NB4 (cell line): Measurements from ENCODE around the gene NTNG2.

Experiments used
- DNase-seq: peaks from one replicate; pipeline ENCODE4 v3.0.0; 2010; ENCODE audit warnings: low read depth
- H3K4me3 ChIP-seq: one replicate; pipeline ENCODE4 v1.5.1; 2011; ENCODE audit warnings: mild to moderate bottlenecking, low read depth, low read length, moderate library complexity
- MAX ChIP-seq: IDR thresholded peaks from 2 replicates; pipeline ENCODE4 v1.6.1; 2011; ENCODE audit warnings: low read depth, low read length
- MYC ChIP-seq: IDR thresholded peaks from 2 replicates; pipeline ENCODE4 v1.6.1; 2011; ENCODE audit warnings: low read depth, low read length
- POLR2A ChIP-seq: IDR thresholded peaks from 2 replicates; pipeline ENCODE4 v1.6.1; 2011; ENCODE audit warnings: mild to moderate bottlenecking; ENCODE audit not compliant: insufficient read length; ENCODE audit errors: extremely low read depth
- TF ChIP-seq, protein P1 (sequence below): IDR thresholded peaks from one replicate; pipeline ENCODE4 v1.5.1; 2012; ENCODE audit warnings: low read depth, low read length

The NTNG2 gene

GRCh38 chr9:132144708-132145365, 17.0 kb upstream of the NTNG2 start:
- TF ChIP-seq, protein P1, sequence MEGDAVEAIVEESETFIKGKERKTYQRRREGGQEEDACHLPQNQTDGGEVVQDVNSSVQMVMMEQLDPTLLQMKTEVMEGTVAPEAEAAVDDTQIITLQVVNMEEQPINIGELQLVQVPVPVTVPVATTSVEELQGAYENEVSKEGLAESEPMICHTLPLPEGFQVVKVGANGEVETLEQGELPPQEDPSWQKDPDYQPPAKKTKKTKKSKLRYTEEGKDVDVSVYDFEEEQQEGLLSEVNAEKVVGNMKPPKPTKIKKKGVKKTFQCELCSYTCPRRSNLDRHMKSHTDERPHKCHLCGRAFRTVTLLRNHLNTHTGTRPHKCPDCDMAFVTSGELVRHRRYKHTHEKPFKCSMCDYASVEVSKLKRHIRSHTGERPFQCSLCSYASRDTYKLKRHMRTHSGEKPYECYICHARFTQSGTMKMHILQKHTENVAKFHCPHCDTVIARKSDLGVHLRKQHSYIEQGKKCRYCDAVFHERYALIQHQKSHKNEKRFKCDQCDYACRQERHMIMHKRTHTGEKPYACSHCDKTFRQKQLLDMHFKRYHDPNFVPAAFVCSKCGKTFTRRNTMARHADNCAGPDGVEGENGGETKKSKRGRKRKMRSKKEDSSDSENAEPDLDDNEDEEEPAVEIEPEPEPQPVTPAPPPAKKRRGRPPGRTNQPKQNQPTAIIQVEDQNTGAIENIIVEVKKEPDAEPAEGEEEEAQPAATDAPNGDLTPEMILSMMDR = no peak
- TF ChIP-seq MYC (no peak), MAX (no peak)
- no peak overlapping the region for H3K4me3 ChIP-seq
- DNase-seq = peak; percentile 29

DNA sequence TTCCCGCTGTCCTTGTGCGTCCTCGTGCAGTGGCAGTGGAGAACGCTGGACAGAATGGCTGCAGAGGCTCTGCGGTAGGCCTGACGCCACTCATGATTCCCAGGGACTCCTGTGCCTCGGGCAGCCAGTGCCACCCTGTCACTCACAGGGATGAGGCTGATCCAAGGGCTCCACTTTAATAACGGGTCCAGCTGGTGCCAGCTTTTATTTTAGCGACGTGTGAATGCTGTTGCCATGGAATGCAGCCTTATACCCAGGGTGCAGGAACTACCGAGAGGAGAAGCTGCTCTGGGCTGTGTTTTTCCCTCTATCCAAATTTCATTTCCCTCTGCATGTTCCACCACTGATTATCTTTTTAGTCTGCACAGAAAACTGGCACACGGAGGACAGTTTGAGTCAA, 15.8 kb upstream of the NTNG2 start:
- TF ChIP-seq MYC = no peak
- TF ChIP-seq MAX = no peak
- TF ChIP-seq, protein P1 = no peak
- no peak for TF ChIP-seq POLR2A
- DNase-seq = no peak
- no peak overlapping the region for H3K4me3 ChIP-seq

DNA sequence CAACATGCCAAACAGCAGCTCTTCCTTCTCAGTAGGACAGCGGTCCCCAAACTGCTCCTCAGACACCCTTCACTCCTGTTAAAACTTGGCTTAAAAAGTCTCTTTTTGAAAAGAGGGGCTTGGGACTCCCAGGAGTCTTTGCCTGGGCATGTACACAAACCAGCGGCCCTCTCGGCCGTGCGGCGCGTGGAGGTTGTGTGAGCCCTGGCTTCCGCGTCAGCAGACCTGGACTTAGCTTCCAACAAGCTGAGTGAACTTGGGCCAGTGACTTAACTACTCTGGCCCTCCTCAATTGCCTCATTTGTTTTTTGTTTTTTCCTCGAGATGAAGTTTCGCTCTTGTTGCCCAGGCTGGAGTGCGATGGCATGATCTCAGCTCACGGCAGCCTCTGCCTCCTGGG, 15.3 kb upstream of the NTNG2 start:
- DNase-seq = no peak
- H3K4me3 ChIP-seq = no peak overlapping the region
- TF ChIP-seq POLR2A (no peak), MAX (no peak), MYC (no peak)
- TF ChIP-seq, protein P1 = no peak

- no peak for TF ChIP-seq MYC
- TF ChIP-seq MAX = no peak
- peak; percentile 30 for DNase-seq
These were observed 14.5 kb upstream of the NTNG2 start for GRCh38 chr9:132147331-132147730.

GRCh38 chr9:132147839-132148238, 14.0 kb upstream of the NTNG2 start:
- no peak overlapping the region for H3K4me3 ChIP-seq
- no peak for DNase-seq
- TF ChIP-seq, protein P1 = no peak
- TF ChIP-seq MYC = no peak
- no peak for TF ChIP-seq MAX
- TF ChIP-seq POLR2A = no peak

More at GRCh38 chr9:132147331-132147730, 14.5 kb upstream of the NTNG2 start:
- H3K4me3 ChIP-seq = no peak overlapping the region

DNA sequence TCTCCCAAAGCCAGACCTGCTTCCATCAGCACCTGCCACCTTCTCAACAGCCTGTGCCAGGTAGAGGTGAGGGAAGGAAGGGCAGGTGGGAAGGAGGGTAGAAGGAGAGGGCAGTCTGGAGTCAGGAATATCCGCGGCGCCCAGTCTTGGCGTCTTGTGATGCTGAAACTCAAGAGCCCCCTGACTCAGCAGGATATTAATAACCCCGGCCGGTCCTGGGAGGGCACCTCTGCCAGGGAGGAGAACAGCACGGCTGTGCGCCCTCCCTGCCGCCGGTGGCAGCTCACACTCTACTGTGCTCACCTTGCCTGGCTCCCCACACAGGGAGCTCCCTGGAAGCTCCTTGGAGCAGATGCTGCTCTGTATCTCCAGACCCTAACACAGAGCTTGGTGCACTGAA, 11.6 kb upstream of the NTNG2 start:
- no peak for TF ChIP-seq MAX
- TF ChIP-seq MYC = no peak
- TF ChIP-seq, protein P1 = no peak
- no peak for TF ChIP-seq POLR2A
- DNase-seq = no peak
- no peak overlapping the region for H3K4me3 ChIP-seq
